Peyer's patch (tissue), 4 donors: Measurements from ENCODE around the gene NPPC. TPM values are rescaled to one million over a fixed set of nuclear protein-coding genes. Genes with fewer than 3 reads are reported as not detected.

Source experiments
- DNase-seq, 3 donors: peaks; one replicate each; pipeline ENCODE4 v3.0.0-alpha.2; 2017 to 2019
- H3K27ac ChIP-seq, 4 donors: fragments of 200-600 bp; sonication (generic); one replicate each; pipeline ENCODE4 v1.5.1; 2016 to 2019
- H3K27me3 ChIP-seq, 2 donors: fragments of 200-600 bp; sonication (generic); one replicate each; pipeline ENCODE4 v1.5.1; 2019
- H3K36me3 ChIP-seq, 3 donors: fragments of 200-600 bp; sonication (generic); one replicate each; pipeline ENCODE4 v1.5.1; 2016 to 2019
- H3K4me1 ChIP-seq, 4 donors: fragments of 200-600 bp; sonication (generic); one replicate each; pipeline ENCODE4 v1.5.1; 2016 to 2019
- H3K4me3 ChIP-seq, 4 donors: fragments of 200-600 bp; sonication (generic); 1 replicate in 3 of 4; 2 replicates in 1 of 4; pipeline ENCODE4 v1.5.1; 2016 to 2019; ENCODE audit warnings: mild to moderate bottlenecking in 1 of 4
- H3K9me3 ChIP-seq, 4 donors: fragments of 200-600 bp; sonication (generic); one replicate each; pipeline ENCODE4 v1.5.1; 2016 to 2019; ENCODE audit warnings: mild to moderate bottlenecking in 1 of 4
- POLR2A ChIP-seq, 2 donors: fragments of 450-650 bp; IDR thresholded peaks; one replicate each; pipeline ENCODE4 v1.5.1; 2017; ENCODE audit warnings: antibody characterized with exemption in 2 of 2, mild to moderate bottlenecking in 2 of 2, moderate library complexity in 2 of 2
- total RNA-seq, 4 donors: library from RNA; depleted of rRNA; stranded (reverse); fragments of >200 nt; gene quantifications; one replicate each; pipeline ENCODE4 v1.1.0, GENCODE V29; 2016
- TF ChIP-seq, protein P1 (sequence below), 6 experiments: fragments of 450-650 bp in 4 of 6; fragments of 200-600 bp in 2 of 6; sonication (generic) in 1 of 6; IDR thresholded peaks; one replicate each; pipeline ENCODE4 v1.5.1; 2017 to 2019; ENCODE audit warnings: antibody characterized with exemption in 6 of 6, mild to moderate bottlenecking in 3 of 6, moderate library complexity in 1 of 6

The NPPC gene
- total RNA-seq, 4 donors from 2014 or later = not detected

DNA sequence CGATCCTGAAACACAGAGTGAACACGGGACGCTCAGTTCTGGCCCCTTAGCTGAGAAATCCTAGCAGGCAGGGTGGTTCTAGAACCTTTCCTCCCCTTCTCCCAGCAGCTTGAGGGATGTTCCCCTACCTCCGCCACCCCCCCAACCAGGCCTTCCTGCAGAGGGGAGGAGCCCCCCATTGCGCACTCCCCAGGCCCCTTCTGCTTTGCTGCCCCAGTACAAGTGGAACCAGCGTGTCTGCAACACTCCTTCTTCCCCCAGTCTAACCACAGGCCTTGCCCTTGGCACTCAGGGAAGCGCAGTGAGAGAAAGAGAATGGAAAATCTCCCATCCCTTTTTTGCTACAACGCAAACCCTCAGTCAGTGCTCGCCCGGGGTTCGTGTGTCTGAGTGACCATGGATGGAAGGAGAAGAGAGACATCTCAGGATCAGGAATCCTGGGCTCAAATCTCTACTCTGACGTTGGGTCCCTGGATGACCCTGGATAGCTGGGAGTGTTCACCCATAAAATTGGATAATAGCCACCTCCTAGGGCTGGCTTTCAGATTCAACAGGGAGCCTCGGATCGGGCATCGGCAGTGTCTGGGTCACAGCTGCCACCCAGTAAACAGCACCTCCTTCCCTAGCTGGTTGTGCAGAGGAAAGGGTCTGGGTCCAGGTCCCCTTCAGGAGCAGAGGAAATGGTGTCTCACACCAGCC is 3.7 kb downstream of the NPPC start:
- H3K4me1 ChIP-seq = peaks cover 3 to 25% (median 20%) of the 10 kb centered on the region in 4 donors
- no peak overlapping the region for H3K27ac ChIP-seq
- peaks cover 0 to 25% of the 10 kb centered on the region in 2 donors for H3K27me3 ChIP-seq
- TF ChIP-seq, protein P1, sequence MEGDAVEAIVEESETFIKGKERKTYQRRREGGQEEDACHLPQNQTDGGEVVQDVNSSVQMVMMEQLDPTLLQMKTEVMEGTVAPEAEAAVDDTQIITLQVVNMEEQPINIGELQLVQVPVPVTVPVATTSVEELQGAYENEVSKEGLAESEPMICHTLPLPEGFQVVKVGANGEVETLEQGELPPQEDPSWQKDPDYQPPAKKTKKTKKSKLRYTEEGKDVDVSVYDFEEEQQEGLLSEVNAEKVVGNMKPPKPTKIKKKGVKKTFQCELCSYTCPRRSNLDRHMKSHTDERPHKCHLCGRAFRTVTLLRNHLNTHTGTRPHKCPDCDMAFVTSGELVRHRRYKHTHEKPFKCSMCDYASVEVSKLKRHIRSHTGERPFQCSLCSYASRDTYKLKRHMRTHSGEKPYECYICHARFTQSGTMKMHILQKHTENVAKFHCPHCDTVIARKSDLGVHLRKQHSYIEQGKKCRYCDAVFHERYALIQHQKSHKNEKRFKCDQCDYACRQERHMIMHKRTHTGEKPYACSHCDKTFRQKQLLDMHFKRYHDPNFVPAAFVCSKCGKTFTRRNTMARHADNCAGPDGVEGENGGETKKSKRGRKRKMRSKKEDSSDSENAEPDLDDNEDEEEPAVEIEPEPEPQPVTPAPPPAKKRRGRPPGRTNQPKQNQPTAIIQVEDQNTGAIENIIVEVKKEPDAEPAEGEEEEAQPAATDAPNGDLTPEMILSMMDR (IDR thresholded peaks at IDR 0.05) = no peak
- TF ChIP-seq POLR2A (IDR thresholded peaks at IDR 0.05) = no peak
- no peak overlapping the region for H3K4me3 ChIP-seq
- peak in 1 of 3 donors; percentile 19 for DNase-seq
- no peaks in the 10 kb centered on the region for H3K36me3 ChIP-seq
- H3K9me3 ChIP-seq = no peaks in the 10 kb centered on the region

DNA sequence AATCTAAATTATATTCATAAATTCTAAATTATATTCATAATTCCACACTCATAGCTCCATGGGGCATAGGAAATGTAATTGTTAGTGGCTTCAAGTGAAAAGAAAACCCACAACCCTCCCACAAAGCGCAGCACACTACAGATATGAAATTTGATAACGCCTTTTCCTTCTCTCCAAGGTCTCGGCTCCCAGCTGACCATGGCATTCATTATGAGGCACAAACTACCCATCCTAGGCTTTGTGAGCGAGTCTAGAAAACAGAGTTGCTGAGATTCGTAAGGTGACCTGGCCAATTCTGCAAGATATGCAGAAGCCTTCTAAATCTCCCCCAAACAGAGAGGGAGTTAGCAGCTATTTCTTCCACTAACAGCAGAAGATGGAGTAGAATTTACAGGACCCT is 5.4 kb downstream of the NPPC start:
- TF ChIP-seq, protein P1 (IDR thresholded peaks at IDR 0.05) = no peak
- no peak for TF ChIP-seq POLR2A (IDR thresholded peaks at IDR 0.05)

DNA sequence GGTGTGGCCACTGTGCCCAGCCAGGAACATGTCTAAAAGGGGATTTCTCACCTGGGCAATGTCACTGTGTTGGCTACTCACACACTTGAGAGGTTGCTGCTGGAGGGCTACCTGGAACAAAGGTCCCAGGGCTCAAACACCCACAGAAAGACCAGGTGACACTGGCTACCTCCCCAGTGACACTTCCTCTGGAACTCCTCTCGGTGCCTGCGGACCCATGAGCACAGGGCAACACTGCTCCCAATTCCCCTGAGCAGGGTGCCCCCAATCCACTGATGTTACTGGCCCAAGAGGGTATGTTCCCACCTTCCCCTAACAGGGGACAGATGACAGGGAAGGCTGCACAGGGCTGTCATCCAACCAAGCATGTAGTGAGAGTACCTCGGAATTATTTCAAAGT is 5.8 kb downstream of the NPPC start:
- Histone ChIP-seq H3K4me1 (peaks cover under 1 to 6% (median 5%) of the 10 kb centered on the region in 4 donors), H3K27ac (no peak overlapping the region), H3K27me3 (peaks cover 0 to 14% of the 10 kb centered on the region in 2 donors), H3K4me3 (no peak overlapping the region), H3K36me3 (no peaks in the 10 kb centered on the region), H3K9me3 (no peaks in the 10 kb centered on the region)
- no peak for TF ChIP-seq POLR2A (IDR thresholded peaks at IDR 0.05)
- TF ChIP-seq, protein P1 (IDR thresholded peaks at IDR 0.05) = no peak
- peak in 1 of 3 donors; percentile 25 for DNase-seq

More for the DNA sequence above, 5.4 kb downstream of the NPPC start:
- no peak overlapping the region for H3K27ac ChIP-seq
- no peaks in the 10 kb centered on the region for H3K9me3 ChIP-seq
- H3K4me1 ChIP-seq = peaks cover 3 to 11% (median 9%) of the 10 kb centered on the region in 4 donors
- peaks cover 0 to 18% of the 10 kb centered on the region in 2 donors for H3K27me3 ChIP-seq
- DNase-seq = no peak
- H3K4me3 ChIP-seq = no peak overlapping the region
- no peaks in the 10 kb centered on the region for H3K36me3 ChIP-seq

DNA sequence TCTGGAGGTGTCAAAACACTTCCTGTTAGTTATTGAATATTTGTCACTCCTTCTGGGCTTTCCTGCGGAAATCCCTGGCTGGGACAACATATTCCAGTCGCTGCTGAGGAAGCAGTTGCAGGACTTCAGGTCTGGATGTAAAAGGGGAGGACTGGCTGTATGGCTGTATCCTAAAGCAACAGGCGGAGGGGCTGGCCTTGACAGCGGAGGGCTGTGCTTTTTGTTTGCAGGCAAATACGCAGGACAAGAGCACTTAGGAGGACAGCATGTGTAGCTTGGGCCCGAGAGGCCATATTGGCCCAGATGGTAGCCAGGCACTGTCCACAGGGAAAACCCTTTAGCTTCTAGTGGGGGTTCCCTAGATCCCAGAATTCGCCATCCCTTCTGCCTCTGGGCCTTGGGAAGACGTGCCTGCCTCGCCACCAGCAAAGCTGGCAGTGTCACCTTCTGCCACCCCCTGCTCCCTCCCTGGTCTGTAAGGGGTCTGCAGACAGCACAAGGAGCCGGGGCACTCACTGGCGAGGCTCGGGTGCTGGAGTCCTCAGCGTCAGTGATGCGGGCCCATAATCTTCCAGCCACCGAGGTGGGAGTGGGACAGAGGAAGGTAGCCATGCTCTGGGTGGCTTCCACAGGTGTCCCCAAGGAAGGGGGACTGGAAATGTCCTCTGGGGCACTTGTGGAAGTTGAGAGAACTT is 6.7 kb downstream of the NPPC start:
- DNase-seq = peak in 1 of 3 donors; percentile 25
- TF ChIP-seq POLR2A (IDR thresholded peaks at IDR 0.05) = no peak
- TF ChIP-seq, protein P1 (IDR thresholded peaks at IDR 0.05) = no peak
- Histone ChIP-seq H3K36me3 (no peaks in the 10 kb centered on the region), H3K4me3 (no peak overlapping the region), H3K9me3 (no peaks in the 10 kb centered on the region), H3K4me1 (no peaks in the 10 kb centered on the region), H3K27me3 (peaks cover 0 to 8% of the 10 kb centered on the region in 2 donors), H3K27ac (no peak overlapping the region)

DNA sequence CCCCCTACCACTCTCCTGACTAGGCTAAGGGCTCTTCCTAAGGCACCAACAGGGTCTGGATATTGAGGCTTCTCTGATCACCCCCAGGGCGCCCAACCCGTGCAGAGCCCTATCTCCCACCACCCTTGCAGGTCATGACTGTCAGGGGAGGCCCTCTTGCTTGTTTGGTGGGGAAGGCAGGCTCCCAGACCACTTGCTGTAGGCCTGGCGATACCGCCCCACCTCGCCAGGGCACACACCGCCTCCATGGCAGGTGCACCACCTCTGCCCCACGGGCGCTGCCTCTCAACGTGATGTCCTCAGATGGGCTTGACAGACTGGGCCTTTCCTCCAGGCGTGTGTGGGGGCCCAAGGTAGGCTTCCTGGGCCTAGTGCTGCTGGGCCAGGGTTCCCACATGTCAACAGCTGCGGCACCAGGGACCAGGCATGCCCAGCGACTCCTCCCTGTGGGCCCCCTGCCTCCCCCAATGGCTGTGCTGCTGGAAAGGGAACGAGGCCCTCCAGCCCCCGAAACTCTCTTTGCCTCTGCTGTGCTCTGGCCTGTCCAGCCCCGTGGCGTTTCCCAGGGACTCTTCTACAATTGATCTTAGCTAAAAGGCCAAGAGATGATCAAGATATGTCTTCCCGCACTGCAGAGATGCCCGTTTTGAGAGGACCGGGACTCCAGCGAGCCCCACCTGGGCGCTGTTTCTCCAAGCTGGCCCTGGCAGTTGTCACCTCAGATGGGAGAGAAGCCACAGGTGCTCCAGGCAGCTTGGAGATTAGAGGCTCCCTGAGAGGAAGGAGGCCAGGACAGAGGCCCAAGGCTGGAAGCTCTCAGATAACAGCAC is 7.5 kb downstream of the NPPC start:
- Histone ChIP-seq H3K27me3 (peaks cover 0 to 4% of the 10 kb centered on the region in 2 donors), H3K4me3 (no peak overlapping the region), H3K36me3 (no peaks in the 10 kb centered on the region), H3K4me1 (no peaks in the 10 kb centered on the region), H3K9me3 (no peaks in the 10 kb centered on the region), H3K27ac (no peak overlapping the region)
- peak in 1 of 3 donors; percentile 34 for DNase-seq
- TF ChIP-seq POLR2A (IDR thresholded peaks at IDR 0.05) = no peak
- TF ChIP-seq, protein P1 (IDR thresholded peaks at IDR 0.05) = no peak
